WERI-Rb-1 (cell line): ENCODE results near the gene KCNJ12.

Experiments used
- DNase-seq: peaks from one replicate; pipeline ENCODE4 v3.0.0-alpha.2; 2020
- H3K27ac ChIP-seq: fragments of 250-450 bp; sonication (Bioruptor Pico); 2 replicates; pipeline ENCODE4 v1.5.1; 2020; ENCODE audit warnings: mild to moderate bottlenecking, moderate library complexity
- H3K27me3 ChIP-seq: fragments of 250-450 bp; sonication (Bioruptor Pico); 2 replicates; pipeline ENCODE4 v1.5.1; 2021; ENCODE audit warnings: mild to moderate bottlenecking, low read depth, moderate library complexity; ENCODE audit not compliant: insufficient read depth, severe bottlenecking
- H3K36me3 ChIP-seq: fragments of 250-450 bp; sonication (Bioruptor Pico); 2 replicates; pipeline ENCODE4 v1.5.1; 2020; ENCODE audit warnings: mild to moderate bottlenecking, moderate library complexity
- H3K4me3 ChIP-seq: 2 replicates; pipeline ENCODE4 v1.5.1; 2011; ENCODE audit warnings: low read depth, mild to moderate bottlenecking, control low read depth, low read length
- H3K9me3 ChIP-seq: fragments of 250-450 bp; sonication (Bioruptor Pico); 2 replicates; pipeline ENCODE4 v1.5.1; 2021; ENCODE audit warnings: mild to moderate bottlenecking, moderate library complexity; ENCODE audit not compliant: severe bottlenecking
- CTCF ChIP-seq: IDR thresholded peaks from 2 replicates; pipeline ENCODE4 v1.5.1; 2011; ENCODE audit warnings: low read depth, mild to moderate bottlenecking, control low read depth, inconsistent platforms, low read length

KCNJ12 gene

GRCh38 chr17:21372256-21372954 lies 3.8 kb upstream of the KCNJ12 start:
- no peak overlapping the region for H3K27ac ChIP-seq
- no peak overlapping the region for H3K4me3 ChIP-seq
- no peaks in the 10 kb centered on the region for H3K36me3 ChIP-seq
- H3K27me3 ChIP-seq: peaks cover 20% of the 10 kb centered on the region
- no peaks in the 10 kb centered on the region for H3K9me3 ChIP-seq
- DNase-seq: no peak
- no peak for TF ChIP-seq CTCF

- TF ChIP-seq CTCF: no peak
- DNase-seq: no peak
- Histone ChIP-seq H3K36me3 (no peaks in the 10 kb centered on the region), H3K9me3 (no peaks in the 10 kb centered on the region), H3K27me3 (peaks cover 25% of the 10 kb centered on the region), H3K27ac (no peak overlapping the region), H3K4me3 (no peak overlapping the region)
Observed at GRCh38 chr17:21373036-21373435, 3.1 kb upstream of the KCNJ12 start.

GRCh38 chr17:21373696-21374440 lies 2.3 kb upstream of the KCNJ12 start:
- TF ChIP-seq CTCF: no peak
- DNase-seq: no peak
- H3K4me3 ChIP-seq: no peak overlapping the region
- H3K36me3 ChIP-seq: no peaks in the 10 kb centered on the region
- no peak overlapping the region for H3K27ac ChIP-seq
- H3K27me3 ChIP-seq: peaks cover 30% of the 10 kb centered on the region
- H3K9me3 ChIP-seq: no peaks in the 10 kb centered on the region

- no peak for TF ChIP-seq CTCF
- Histone ChIP-seq H3K4me3 (no peak overlapping the region), H3K27ac (no peak overlapping the region), H3K27me3 (peaks cover 31% of the 10 kb centered on the region), H3K9me3 (no peaks in the 10 kb centered on the region), H3K36me3 (no peaks in the 10 kb centered on the region)
- DNase-seq: no peak
Observed at GRCh38 chr17:21374441-21375161, 1.6 kb upstream of the KCNJ12 start.

GRCh38 chr17:21375162-21375560 lies 996 bp upstream of the KCNJ12 start:
- no peak for DNase-seq
- Histone ChIP-seq H3K4me3 (no peak overlapping the region), H3K27me3 (peaks cover 31% of the 10 kb centered on the region), H3K36me3 (no peaks in the 10 kb centered on the region), H3K9me3 (no peaks in the 10 kb centered on the region), H3K27ac (no peak overlapping the region)
- no peak for TF ChIP-seq CTCF
